ENCODE results near the gene RAMAC.
"Not testable (repeated sequence)": the region's sequence is repeated elsewhere in the genome, so short reads cannot be mapped to it uniquely, and the experiment has no call there.

Gene RAMAC

GRCh38 chr15:82985688-82986441 is at the start of gene RAMAC:
Gene RAMAC (plus strand): TSS chr15:82986210. CDS start chr15:82989019, 2,809 bp downstream.
- DNase-seq, result peak; percentile 89

- DNase-seq, result no peak
Measured at GRCh38 chr15:82936966-82937711, 48.9 kb upstream of the RAMAC start.

- no peak for DNase-seq
Measured at GRCh38 chr15:82937712-82938058, 48.3 kb upstream of the RAMAC start.

GRCh38 chr15:82939678-82940077 is 46.3 kb upstream of the RAMAC start:
- not testable (repeated sequence) for DNase-seq

GRCh38 chr15:82942691-82943090 is 43.3 kb upstream of the RAMAC start:
- DNase-seq, result no peak

- no peak for DNase-seq
Measured at GRCh38 chr15:82943176-82943575, 42.8 kb upstream of the RAMAC start.

GRCh38 chr15:82944056-82944455 is 42.0 kb upstream of the RAMAC start:
- no peak for DNase-seq

GRCh38 chr15:82944821-82945220 is 41.2 kb upstream of the RAMAC start:
- no peak for DNase-seq

GRCh38 chr15:82945326-82945725 is 40.7 kb upstream of the RAMAC start:
- DNase-seq, result no peak

GRCh38 chr15:82946155-82946701 is 39.8 kb upstream of the RAMAC start:
- DNase-seq, result no peak

- DNase-seq, result no peak
Measured at GRCh38 chr15:82950295-82950694, 35.7 kb upstream of the RAMAC start.

GRCh38 chr15:82950746-82951370 is 35.2 kb upstream of the RAMAC start:
- no peak for DNase-seq

GRCh38 chr15:82951472-82952157 is 34.4 kb upstream of the RAMAC start:
- no peak for DNase-seq

- no peak for DNase-seq
Measured at GRCh38 chr15:82952158-82953081, 33.6 kb upstream of the RAMAC start, which contains the start of gene HOMER2. Gene HOMER2 (minus strand): TSS chr15:82952720. CDS start chr15:82952535, 185 bp downstream.

- no peak for DNase-seq
Measured at GRCh38 chr15:82958638-82959037, 27.4 kb upstream of the RAMAC start.

- DNase-seq, result no peak
Measured at GRCh38 chr15:82959423-82959822, 26.6 kb upstream of the RAMAC start.

- DNase-seq, result no peak
Measured at GRCh38 chr15:82960766-82961165, 25.2 kb upstream of the RAMAC start.

GRCh38 chr15:82963471-82964341 is 22.3 kb upstream of the RAMAC start:
- DNase-seq, result no peak

- no peak for DNase-seq
Measured at GRCh38 chr15:82964890-82965289, 21.1 kb upstream of the RAMAC start.

- DNase-seq, result no peak
Measured at GRCh38 chr15:82966671-82967071, 19.3 kb upstream of the RAMAC start.

- DNase-seq, result no peak
Measured at GRCh38 chr15:82968066-82968465, 17.9 kb upstream of the RAMAC start.
